Trophoblast cell (in vitro differentiated cells and primary cell): ENCODE data around the gene LEF1.

Experiments
- DNase-seq, 2 donors: peaks; one replicate each; pipeline ENCODE4 v3.0.0-alpha.2; 2016
- H2AFZ ChIP-seq: 2 replicates; pipeline ENCODE4 v1.6.1; 2013; ENCODE audit warnings: low read length, moderate library complexity, mild to moderate bottlenecking; ENCODE audit not compliant: insufficient read depth, poor library complexity
- H2AK5ac ChIP-seq: 2 replicates; pipeline ENCODE4 v1.6.1; 2013; ENCODE audit warnings: mild to moderate bottlenecking, low read length
- H2BK120ac ChIP-seq: 2 replicates; pipeline ENCODE4 v1.6.1; 2013; ENCODE audit warnings: low read length, mild to moderate bottlenecking, moderate library complexity; ENCODE audit not compliant: insufficient read depth, poor library complexity
- H2BK12ac ChIP-seq: 2 replicates; pipeline ENCODE4 v1.6.1; 2013; ENCODE audit warnings: mild to moderate bottlenecking, low read length, moderate library complexity
- H2BK5ac ChIP-seq: 2 replicates; pipeline ENCODE4 v1.6.1; 2013; ENCODE audit warnings: low read length, low read depth, moderate library complexity, mild to moderate bottlenecking; ENCODE audit not compliant: poor library complexity
- H3K14ac ChIP-seq: 2 replicates; pipeline ENCODE4 v1.6.1; 2013; ENCODE audit warnings: mild to moderate bottlenecking, low read length
- H3K18ac ChIP-seq: 2 replicates; pipeline ENCODE4 v1.6.1; 2013; ENCODE audit warnings: mild to moderate bottlenecking, low read length
- H3K23ac ChIP-seq: 2 replicates; pipeline ENCODE4 v1.6.1; 2013; ENCODE audit warnings: low read length
- H3K27ac ChIP-seq: 2 replicates; pipeline ENCODE4 v1.5.1; 2013; ENCODE audit warnings: low read depth, mild to moderate bottlenecking, inconsistent platforms, low read length, moderate library complexity
- H3K27me3 ChIP-seq: 2 replicates; pipeline ENCODE4 v1.6.1; 2013; ENCODE audit warnings: inconsistent platforms, mild to moderate bottlenecking, low read length, moderate library complexity; ENCODE audit not compliant: insufficient read depth
- H3K36me3 ChIP-seq, 2 experiments: 1 replicate in 1 of 2; 2 replicates in 1 of 2; pipeline ENCODE4 v1.6.1; 2013; ENCODE audit warnings: low read length in 2 of 2, mild to moderate bottlenecking in 2 of 2, moderate library complexity in 1 of 2; ENCODE audit not compliant: insufficient read depth in 2 of 2, control insufficient read depth in 1 of 2
- H3K4ac ChIP-seq: 2 replicates; pipeline ENCODE4 v1.6.1; 2013; ENCODE audit warnings: low read depth, mild to moderate bottlenecking, low read length, moderate library complexity
- H3K4me1 ChIP-seq, 2 experiments: 1 replicate in 1 of 2; 2 replicates in 1 of 2; pipeline ENCODE4 v1.6.1; 2013; ENCODE audit warnings: low read length in 2 of 2, mild to moderate bottlenecking in 2 of 2, moderate library complexity in 1 of 2; ENCODE audit not compliant: insufficient read depth in 2 of 2, control insufficient read depth in 1 of 2
- H3K4me2 ChIP-seq: 2 replicates; pipeline ENCODE4 v1.6.1; 2013; ENCODE audit warnings: inconsistent platforms, mild to moderate bottlenecking, low read length, moderate library complexity
- H3K4me3 ChIP-seq: 2 replicates; pipeline ENCODE4 v1.5.1; 2013; ENCODE audit warnings: mild to moderate bottlenecking, low read depth, low read length, inconsistent platforms
- H3K79me1 ChIP-seq: one replicate; pipeline ENCODE4 v1.6.1; 2013; ENCODE audit warnings: low read length
- H3K79me2 ChIP-seq: 2 replicates; pipeline ENCODE4 v1.6.1; 2013; ENCODE audit warnings: low read length, mild to moderate bottlenecking; ENCODE audit not compliant: control insufficient read depth, insufficient read depth, poor library complexity
- H3K9ac ChIP-seq: 2 replicates; pipeline ENCODE4 v1.6.1; 2013; ENCODE audit warnings: mild to moderate bottlenecking, low read length
- H3K9me3 ChIP-seq: 2 replicates; pipeline ENCODE4 v1.6.1; 2013; ENCODE audit warnings: low read depth, mild to moderate bottlenecking, control low read depth, inconsistent platforms, low read length; ENCODE audit not compliant: insufficient read depth
- H4K12ac ChIP-seq: 2 replicates; pipeline ENCODE4 v1.6.1; 2013; ENCODE audit warnings: low read depth, mild to moderate bottlenecking, low read length, moderate library complexity
- H4K8ac ChIP-seq: 2 replicates; pipeline ENCODE4 v1.6.1; 2013; ENCODE audit warnings: low read depth, mild to moderate bottlenecking, low read length, moderate library complexity
- H4K91ac ChIP-seq: one replicate; pipeline ENCODE4 v1.6.1; 2013; ENCODE audit warnings: low read depth, mild to moderate bottlenecking, low read length, moderate library complexity
- WGBS: extraction: QIAGEN DNeasy Blood & Tissue Kit; methylation state at CpG from one replicate; pipeline ENCODE4 v1.1.7; 2013; ENCODE audit warnings: missing lambda C conversion rate; ENCODE audit not compliant: insufficient read length, insufficient coverage; ENCODE audit errors: extremely low coverage; 5-methylcytosine and 5-hydroxymethylcytosine counted together

The LEF1 gene

GRCh38 chr4:108141213-108141950 lies 27.4 kb downstream of the LEF1 start:
- Histone ChIP-seq H3K79me1 (no peaks in the 10 kb centered on the region), H3K4me2 (no peak overlapping the region), H4K12ac (no peak overlapping the region), H3K36me3 (peaks cover 0 to 2% of the 10 kb centered on the region in 2 experiments), H2BK12ac (no peak overlapping the region), H3K18ac (no peak overlapping the region), H3K27me3 (no peaks in the 10 kb centered on the region), H2AFZ (no peak overlapping the region), H4K8ac (no peak overlapping the region), H3K4ac (no peak overlapping the region), H3K79me2 (no peaks in the 10 kb centered on the region), H3K9ac (peak overlapping the region; percentile 53), H3K9me3 (no peaks in the 10 kb centered on the region), H3K4me1 (no peaks in the 10 kb centered on the region), H2BK5ac (no peak overlapping the region), H3K27ac (no peak overlapping the region), H4K91ac (no peak overlapping the region), H3K23ac (no peak overlapping the region), H3K14ac (no peak overlapping the region), H2AK5ac (no peak overlapping the region), H3K4me3 (no peak overlapping the region), H2BK120ac (no peak overlapping the region)
- DNase-seq, result no peak
- no CpG with 5 or more reads among the region's 12 CpGs for WGBS

GRCh38 chr4:108140328-108140727 lies 28.4 kb downstream of the LEF1 start:
- no peak overlapping the region for H3K4me3 ChIP-seq
- no peak overlapping the region for H3K23ac ChIP-seq
- no peak overlapping the region for H2BK12ac ChIP-seq
- no peak overlapping the region for H3K4me2 ChIP-seq
- no peak overlapping the region for H2BK5ac ChIP-seq
- H3K4me1 ChIP-seq, result peaks cover 0 to under 1% of the 10 kb centered on the region in 2 experiments
- H3K27me3 ChIP-seq, result no peaks in the 10 kb centered on the region
- H3K18ac ChIP-seq, result no peak overlapping the region
- H3K27ac ChIP-seq, result no peak overlapping the region
- H3K14ac ChIP-seq, result no peak overlapping the region
- no CpG with 5 or more reads among the region's 7 CpGs for WGBS
- no peak overlapping the region for H2AFZ ChIP-seq
- no peaks in the 10 kb centered on the region for H3K79me1 ChIP-seq
- H3K36me3 ChIP-seq, result peaks cover 0 to 2% of the 10 kb centered on the region in 2 experiments
- no peak overlapping the region for H3K9ac ChIP-seq
- no peaks in the 10 kb centered on the region for H3K9me3 ChIP-seq
- H2AK5ac ChIP-seq, result no peak overlapping the region
- no peak overlapping the region for H4K91ac ChIP-seq
- no peak overlapping the region for H4K12ac ChIP-seq
- no peak for DNase-seq
- H3K4ac ChIP-seq, result no peak overlapping the region
- H2BK120ac ChIP-seq, result no peak overlapping the region
- H4K8ac ChIP-seq, result no peak overlapping the region
- H3K79me2 ChIP-seq, result no peaks in the 10 kb centered on the region

- Histone ChIP-seq H3K9me3 (no peaks in the 10 kb centered on the region), H4K12ac (no peak overlapping the region), H3K27ac (no peak overlapping the region), H3K4me1 (peaks cover 0 to 4% of the 10 kb centered on the region in 2 experiments), H3K14ac (no peak overlapping the region), H2AK5ac (no peak overlapping the region), H2AFZ (no peak overlapping the region), H3K23ac (no peak overlapping the region), H3K79me1 (no peaks in the 10 kb centered on the region), H2BK5ac (no peak overlapping the region), H3K36me3 (peaks cover 0 to 2% of the 10 kb centered on the region in 2 experiments), H3K4me3 (no peak overlapping the region), H3K27me3 (no peaks in the 10 kb centered on the region), H2BK12ac (no peak overlapping the region), H4K8ac (no peak overlapping the region), H3K79me2 (no peaks in the 10 kb centered on the region), H3K4me2 (no peak overlapping the region), H2BK120ac (no peak overlapping the region), H4K91ac (no peak overlapping the region), H3K9ac (no peak overlapping the region), H3K18ac (no peak overlapping the region), H3K4ac (no peak overlapping the region)
- no CpG with 5 or more reads among the region's 2 CpGs for WGBS
- no peak for DNase-seq
Measured at GRCh38 chr4:108139089-108139488, 29.6 kb downstream of the LEF1 start.

- H2BK12ac ChIP-seq, result no peak overlapping the region
- H3K79me2 ChIP-seq, result no peaks in the 10 kb centered on the region
- H3K9ac ChIP-seq, result no peak overlapping the region
- H3K14ac ChIP-seq, result no peak overlapping the region
- H3K27me3 ChIP-seq, result no peaks in the 10 kb centered on the region
- H3K4me1 ChIP-seq, result peaks cover 0 to 4% of the 10 kb centered on the region in 2 experiments
- H3K18ac ChIP-seq, result no peak overlapping the region
- H4K91ac ChIP-seq, result no peak overlapping the region
- H3K4ac ChIP-seq, result no peak overlapping the region
- H2BK5ac ChIP-seq, result no peak overlapping the region
- H3K79me1 ChIP-seq, result no peaks in the 10 kb centered on the region
- no peak overlapping the region for H3K27ac ChIP-seq
- no peak overlapping the region for H2AFZ ChIP-seq
- WGBS, result no CpG with 5 or more reads among the region's 4 CpGs
- no peak overlapping the region for H4K8ac ChIP-seq
- H3K36me3 ChIP-seq, result peaks cover 0 to 2% of the 10 kb centered on the region in 2 experiments
- H3K23ac ChIP-seq, result no peak overlapping the region
- no peak overlapping the region for H3K4me3 ChIP-seq
- no peak overlapping the region for H2BK120ac ChIP-seq
- H3K4me2 ChIP-seq, result no peak overlapping the region
- H2AK5ac ChIP-seq, result no peak overlapping the region
- no peaks in the 10 kb centered on the region for H3K9me3 ChIP-seq
- DNase-seq, result no peak
- no peak overlapping the region for H4K12ac ChIP-seq
Measured at GRCh38 chr4:108135549-108136209, 33.1 kb downstream of the LEF1 start.
